ENCODE data around the gene ABI1.
A peak's percentile ranks its signal among the peaks of the same experiment; 100 is the strongest.

The ABI1 gene

DNA sequence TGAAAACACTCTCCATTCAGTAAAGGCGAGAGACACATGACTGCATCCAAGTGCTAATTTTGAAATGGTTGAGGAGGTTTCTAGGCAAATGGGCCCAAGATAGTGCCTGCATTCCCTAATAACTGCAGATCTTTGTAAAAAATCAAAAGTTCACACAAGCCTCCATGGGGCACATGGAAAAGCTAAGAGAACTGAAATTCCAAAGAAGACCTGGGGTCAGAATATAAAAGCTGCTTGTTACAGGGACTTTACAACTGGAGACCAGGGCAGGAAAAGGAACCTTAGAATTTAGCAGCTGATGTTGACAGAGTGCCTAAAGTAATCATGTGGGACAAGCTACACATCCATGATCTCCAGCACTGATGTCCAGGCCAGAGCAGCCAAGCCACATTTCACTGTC is 10.0 kb upstream of the ABI1 start:
- TF ChIP-seq EZH2phosphoT487 (IDR thresholded peaks at IDR 0.05; ENCODE audit: low read length) = no peak
- TF ChIP-seq EZH2 (optimal IDR thresholded peaks at IDR 0.05; ENCODE audit: low read depth, low read length) = no peak
- TF ChIP-seq, protein P1, sequence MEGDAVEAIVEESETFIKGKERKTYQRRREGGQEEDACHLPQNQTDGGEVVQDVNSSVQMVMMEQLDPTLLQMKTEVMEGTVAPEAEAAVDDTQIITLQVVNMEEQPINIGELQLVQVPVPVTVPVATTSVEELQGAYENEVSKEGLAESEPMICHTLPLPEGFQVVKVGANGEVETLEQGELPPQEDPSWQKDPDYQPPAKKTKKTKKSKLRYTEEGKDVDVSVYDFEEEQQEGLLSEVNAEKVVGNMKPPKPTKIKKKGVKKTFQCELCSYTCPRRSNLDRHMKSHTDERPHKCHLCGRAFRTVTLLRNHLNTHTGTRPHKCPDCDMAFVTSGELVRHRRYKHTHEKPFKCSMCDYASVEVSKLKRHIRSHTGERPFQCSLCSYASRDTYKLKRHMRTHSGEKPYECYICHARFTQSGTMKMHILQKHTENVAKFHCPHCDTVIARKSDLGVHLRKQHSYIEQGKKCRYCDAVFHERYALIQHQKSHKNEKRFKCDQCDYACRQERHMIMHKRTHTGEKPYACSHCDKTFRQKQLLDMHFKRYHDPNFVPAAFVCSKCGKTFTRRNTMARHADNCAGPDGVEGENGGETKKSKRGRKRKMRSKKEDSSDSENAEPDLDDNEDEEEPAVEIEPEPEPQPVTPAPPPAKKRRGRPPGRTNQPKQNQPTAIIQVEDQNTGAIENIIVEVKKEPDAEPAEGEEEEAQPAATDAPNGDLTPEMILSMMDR (IDR thresholded peaks at IDR 0.05; ENCODE audit: low read length) = no peak
- no peak overlapping the region for H3K4me3 ChIP-seq (ENCODE audit: low read length)
- H3K27me3 ChIP-seq (replicated peaks; ENCODE audit: insufficient read depth, low read length) = no peaks in the 10 kb centered on the region
- no peaks in the 10 kb centered on the region for H3K79me2 ChIP-seq (ENCODE audit: low read length)
- H3K9me3 ChIP-seq (replicated peaks; ENCODE audit: insufficient read depth, low read length) = no peaks in the 10 kb centered on the region
- H3K9me2 ChIP-seq (replicated peaks; ENCODE audit: insufficient read depth, low read length) = no peaks in the 10 kb centered on the region
- no peak overlapping the region for H3K27ac ChIP-seq (ENCODE audit: low read length)
- H3K4me1 ChIP-seq (ENCODE audit: low read length) = peaks cover 3% of the 10 kb centered on the region; the same call in 1 of the 2 replicates
- no peak overlapping the region for H2AFZ ChIP-seq (ENCODE audit: low read length)
- no peak overlapping the region for H3K4me2 ChIP-seq (ENCODE audit: low read depth, low read length)
- no peaks in the 10 kb centered on the region for H4K20me1 ChIP-seq (ENCODE audit: insufficient read depth, low read length)
- H3F3A ChIP-seq (ENCODE audit: insufficient read depth, low read length) = no peaks in the 10 kb centered on the region
- no peak overlapping the region for H3K9ac ChIP-seq (ENCODE audit: low read length)
- no peak for DNase-seq
- no peaks in the 10 kb centered on the region for H3K36me3 ChIP-seq (replicated peaks; ENCODE audit: insufficient read depth, low read length)

DNA sequence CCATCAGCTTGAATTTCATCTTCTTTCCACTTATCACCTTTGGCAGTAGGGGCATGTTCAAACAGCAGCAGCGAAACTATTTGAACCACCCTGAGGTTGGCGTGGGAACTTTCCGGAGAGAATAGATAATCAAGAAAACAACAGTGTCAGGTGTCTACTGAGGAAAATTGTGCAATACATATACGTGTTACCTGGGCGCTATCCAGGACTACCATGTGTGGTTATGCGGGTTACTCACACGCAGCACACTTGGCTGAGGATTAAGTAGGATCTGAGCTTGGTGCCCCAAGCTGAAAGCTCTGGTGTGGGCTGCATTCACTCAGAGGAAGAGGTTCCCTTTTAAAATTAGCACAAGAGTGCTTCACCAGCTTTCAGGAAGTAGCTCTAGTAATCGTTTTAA is 8.8 kb upstream of the ABI1 start:
- DNase-seq = no peak
- no peak for TF ChIP-seq EZH2 (optimal IDR thresholded peaks at IDR 0.05; ENCODE audit: low read depth, low read length)
- TF ChIP-seq EZH2phosphoT487 (IDR thresholded peaks at IDR 0.05; ENCODE audit: low read length) = no peak
- TF ChIP-seq, protein P1 (IDR thresholded peaks at IDR 0.05; ENCODE audit: low read length) = no peak
- H3K79me2 ChIP-seq (ENCODE audit: low read length) = no peaks in the 10 kb centered on the region
- no peak overlapping the region for H2AFZ ChIP-seq (ENCODE audit: low read length)
- no peaks in the 10 kb centered on the region for H4K20me1 ChIP-seq (ENCODE audit: insufficient read depth, low read length)
- H3K27me3 ChIP-seq (replicated peaks; ENCODE audit: insufficient read depth, low read length) = no peaks in the 10 kb centered on the region
- H3F3A ChIP-seq (ENCODE audit: insufficient read depth, low read length) = no peaks in the 10 kb centered on the region
- H3K9ac ChIP-seq (ENCODE audit: low read length) = no peak overlapping the region
- H3K4me2 ChIP-seq (ENCODE audit: low read depth, low read length) = 0 out of 2 replicates have a peak overlapping the region, but pooled peaks have one; percentile 34
- no peaks in the 10 kb centered on the region for H3K9me3 ChIP-seq (replicated peaks; ENCODE audit: insufficient read depth, low read length)
- no peaks in the 10 kb centered on the region for H3K9me2 ChIP-seq (replicated peaks; ENCODE audit: insufficient read depth, low read length)
- no peak overlapping the region for H3K27ac ChIP-seq (ENCODE audit: low read length)
- H3K36me3 ChIP-seq (replicated peaks; ENCODE audit: insufficient read depth, low read length) = no peaks in the 10 kb centered on the region
- H3K4me1 ChIP-seq (ENCODE audit: low read length) = peaks cover 3% of the 10 kb centered on the region; the same call in 1 of the 2 replicates
- no peak overlapping the region for H3K4me3 ChIP-seq (ENCODE audit: low read length)

DNA sequence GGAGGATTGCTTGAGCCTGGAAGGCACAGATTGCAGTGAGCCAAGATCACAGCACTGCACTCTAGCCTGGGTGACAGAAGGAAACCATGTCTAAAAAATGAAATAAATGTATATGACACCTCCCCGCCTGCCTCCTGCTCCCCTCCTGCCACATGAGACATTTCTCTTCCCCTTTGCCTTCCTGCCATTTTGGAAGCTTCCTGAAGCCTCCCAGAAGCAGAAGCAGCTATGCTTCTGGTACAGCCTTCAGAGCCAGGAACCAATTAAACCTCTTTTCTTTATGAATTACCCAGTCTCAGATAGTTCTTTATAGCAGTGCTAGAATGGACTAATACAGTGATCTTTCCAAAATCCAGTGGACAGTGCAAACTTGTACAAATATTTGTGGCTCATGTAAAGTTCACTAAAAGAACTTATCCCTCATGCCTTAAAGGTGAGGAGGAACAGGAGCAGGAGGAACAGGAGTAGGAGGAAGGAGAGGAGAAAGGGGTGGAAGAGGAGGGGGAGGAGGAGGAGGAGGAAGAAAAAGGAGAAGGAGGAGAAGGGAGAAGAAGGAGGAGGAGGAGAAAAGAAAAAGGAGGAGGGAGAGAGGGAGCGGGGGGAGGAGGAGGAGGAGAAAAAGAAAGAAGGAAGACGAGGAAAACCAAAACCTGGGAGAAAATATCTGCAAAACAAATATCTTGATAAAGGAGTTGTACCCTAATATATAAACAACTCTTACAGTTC is 2.8 kb upstream of the ABI1 start:
- no peaks in the 10 kb centered on the region for H3K36me3 ChIP-seq (replicated peaks; ENCODE audit: insufficient read depth, low read length)
- no peaks in the 10 kb centered on the region for H4K20me1 ChIP-seq (ENCODE audit: insufficient read depth, low read length)
- TF ChIP-seq, protein P1 (IDR thresholded peaks at IDR 0.05; ENCODE audit: low read length) = no peak
- TF ChIP-seq EZH2 (optimal IDR thresholded peaks at IDR 0.05; ENCODE audit: low read depth, low read length) (no peak), EZH2phosphoT487 (IDR thresholded peaks at IDR 0.05; ENCODE audit: low read length) (no peak)
- H3K4me2 ChIP-seq (ENCODE audit: low read depth, low read length) = no peak overlapping the region
- H3K79me2 ChIP-seq (ENCODE audit: low read length) = peaks cover 22% of the 10 kb centered on the region
- H3K9ac ChIP-seq (ENCODE audit: low read length) = no peak overlapping the region
- H3F3A ChIP-seq (ENCODE audit: insufficient read depth, low read length) = peaks cover 21% of the 10 kb centered on the region
- no peak overlapping the region for H3K4me3 ChIP-seq (ENCODE audit: low read length)
- H3K4me1 ChIP-seq (ENCODE audit: low read length) = peaks cover 5% of the 10 kb centered on the region
- no peaks in the 10 kb centered on the region for H3K27me3 ChIP-seq (replicated peaks; ENCODE audit: insufficient read depth, low read length)
- no peaks in the 10 kb centered on the region for H3K9me2 ChIP-seq (replicated peaks; ENCODE audit: insufficient read depth, low read length)
- no peaks in the 10 kb centered on the region for H3K9me3 ChIP-seq (replicated peaks; ENCODE audit: insufficient read depth, low read length)
- no peak overlapping the region for H3K27ac ChIP-seq (ENCODE audit: low read length)
- no peak overlapping the region for H2AFZ ChIP-seq (ENCODE audit: low read length)
- DNase-seq = no peak
